T-helper 2 cell (primary cell): ENCODE measurements around the gene ERCC6L2.

Experiments used
- DNase-seq, 5 experiments: peaks; one replicate each; pipeline versions ENCODE4 v3.0.0 to v3.0.0-alpha.2; 2012 to 2022

The ERCC6L2 gene

GRCh38 chr9:95864852-95865580, 10.5 kb upstream of the ERCC6L2 start:
- no peak for DNase-seq

GRCh38 chr9:95870352-95870751, 5.1 kb upstream of the ERCC6L2 start:
- no peak for DNase-seq

GRCh38 chr9:95870906-95871305, 4.6 kb upstream of the ERCC6L2 start:
- DNase-seq, result no peak

GRCh38 chr9:95874303-95874988, 1.0 kb upstream of the ERCC6L2 start:
- DNase-seq, result no peak

GRCh38 chr9:95874989-95875304, 544 bp upstream of the ERCC6L2 start:
- DNase-seq, result peak; percentile 19 to 76 (median 47)

GRCh38 chr9:95876138-95876444, 600 bp downstream of the ERCC6L2 start:
- no peak for DNase-seq

GRCh38 chr9:95876595-95876994, 1.1 kb downstream of the ERCC6L2 start:
- peak in 1 of 5 experiments; percentile 72 for DNase-seq

GRCh38 chr9:95877984-95878383, 2.5 kb downstream of the ERCC6L2 start:
- DNase-seq, result no peak

- DNase-seq, result no peak
Observed at GRCh38 chr9:95879591-95879990, 4.1 kb downstream of the ERCC6L2 start.

- no peak for DNase-seq
Observed at GRCh38 chr9:95880021-95880690, 4.7 kb downstream of the ERCC6L2 start.

GRCh38 chr9:95887926-95888497, 12.5 kb downstream of the ERCC6L2 start:
- peak in 1 of 5 experiments; percentile 37 for DNase-seq

GRCh38 chr9:95890594-95890993, 15.1 kb downstream of the ERCC6L2 start:
- no peak for DNase-seq

GRCh38 chr9:95891067-95891671, 15.7 kb downstream of the ERCC6L2 start:
- DNase-seq, result no peak

GRCh38 chr9:95892690-95893089, 17.2 kb downstream of the ERCC6L2 start:
- no peak for DNase-seq

- DNase-seq, result peak in 1 of 5 experiments; percentile 57
Observed at GRCh38 chr9:95896580-95896979, 21.1 kb downstream of the ERCC6L2 start.

- no peak for DNase-seq
Observed at GRCh38 chr9:95901506-95901905, 26.0 kb downstream of the ERCC6L2 start.

- DNase-seq, result no peak
Observed at GRCh38 chr9:95903398-95903797, 27.9 kb downstream of the ERCC6L2 start.

GRCh38 chr9:95907794-95908193, 32.3 kb downstream of the ERCC6L2 start:
- DNase-seq, result no peak

- no peak for DNase-seq
Observed at GRCh38 chr9:95910023-95910707, 34.7 kb downstream of the ERCC6L2 start.

GRCh38 chr9:95910770-95911340, 35.4 kb downstream of the ERCC6L2 start:
- no peak for DNase-seq

GRCh38 chr9:95912773-95913172, 37.3 kb downstream of the ERCC6L2 start:
- no peak for DNase-seq

- DNase-seq, result no peak
Observed at GRCh38 chr9:95920017-95920416, 44.5 kb downstream of the ERCC6L2 start.
